Colonic mucosa (tissue), 4 donors: ENCODE data around the gene KRT1. TPM values are rescaled to one million over a fixed set of nuclear protein-coding genes. Genes with fewer than 3 reads are reported as not detected.

Source experiments
- DNase-seq: peaks from one replicate; pipeline ENCODE4 v3.0.0-alpha.2; 2020
- H3K27ac ChIP-seq: fragments of 200-600 bp; one replicate; pipeline ENCODE4 v1.8.0; 2021
- H3K27me3 ChIP-seq: fragments of 200-600 bp; one replicate; pipeline ENCODE4 v1.8.0; 2021
- H3K36me3 ChIP-seq: fragments of 200-600 bp; one replicate; pipeline ENCODE4 v1.8.0; 2021
- H3K4me1 ChIP-seq: fragments of 200-600 bp; one replicate; pipeline ENCODE4 v1.8.0; 2021; ENCODE audit warnings: mild to moderate bottlenecking
- H3K4me3 ChIP-seq: fragments of 200-600 bp; one replicate; pipeline ENCODE4 v1.8.0; 2021
- H3K9ac ChIP-seq, 2 donors: one replicate each; pipeline ENCODE4 v1.7.0; 2013; ENCODE audit warnings: control low read depth in 2 of 2, low read depth in 2 of 2, low read length in 2 of 2
- H3K9me3 ChIP-seq: fragments of 200-600 bp; one replicate; pipeline ENCODE4 v1.8.0; 2021
- intact Hi-C: fragments of 100-400 bp; cut with DNase I; formaldehyde crosslinking; loops from one replicate; pipeline ENCODE4 v1.14.1; 2022
- total RNA-seq, 2 donors: library from RNA; stranded (reverse); fragmentation: NEBNext Ultra II Directional in 1 of 2; extraction: Animal tissue kit (Norgen Biotek cat#: 25700) in 1 of 2; gene quantifications; one replicate each; pipeline ENCODE4 v1.2.1, GENCODE V29; 2021
- TF ChIP-seq, protein P1 (sequence below): fragments of 200-600 bp; IDR thresholded peaks from one replicate; pipeline ENCODE4 v1.8.0; 2022; ENCODE audit warnings: antibody characterized with exemption, mild to moderate bottlenecking
- donor health status: healthy.
- donor health status: DM: no; HTN: no; CAD: no.
- donor health status: DM: no; HTN: no; CAD: no.

KRT1 gene
- total RNA-seq, 2 donors from 2014 or later: 1.2 TPM; not detected in 1

DNA sequence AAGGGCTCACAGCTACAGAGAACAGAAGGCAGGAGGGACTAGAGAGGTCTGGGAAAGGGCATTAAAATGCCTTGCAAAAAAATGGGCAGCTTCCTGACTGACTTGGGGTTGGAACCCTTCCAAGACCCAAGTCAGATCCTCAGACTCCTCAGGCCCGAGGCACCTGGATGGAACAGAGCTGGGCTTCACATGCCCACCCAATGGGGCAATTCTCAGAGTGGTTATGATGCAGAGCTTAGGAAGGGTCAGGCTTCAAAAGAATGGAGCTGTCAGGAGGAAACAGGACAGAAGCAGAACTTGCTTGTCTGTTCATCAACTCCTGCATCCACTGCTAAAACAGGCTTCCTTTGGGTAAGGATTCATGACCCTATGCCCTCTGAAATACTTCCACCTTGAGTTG lies 9.7 kb upstream of the KRT1 start:
- no peak for DNase-seq
- H3K4me1 ChIP-seq: no peaks in the 10 kb centered on the region
- H3K27me3 ChIP-seq: peaks cover 3% of the 10 kb centered on the region
- intact Hi-C loops: no loop called here
- no peak overlapping the region for H3K9ac ChIP-seq
- H3K4me3 ChIP-seq: no peak overlapping the region
- H3K9me3 ChIP-seq: no peaks in the 10 kb centered on the region
- no peak overlapping the region for H3K27ac ChIP-seq
- TF ChIP-seq, protein P1, sequence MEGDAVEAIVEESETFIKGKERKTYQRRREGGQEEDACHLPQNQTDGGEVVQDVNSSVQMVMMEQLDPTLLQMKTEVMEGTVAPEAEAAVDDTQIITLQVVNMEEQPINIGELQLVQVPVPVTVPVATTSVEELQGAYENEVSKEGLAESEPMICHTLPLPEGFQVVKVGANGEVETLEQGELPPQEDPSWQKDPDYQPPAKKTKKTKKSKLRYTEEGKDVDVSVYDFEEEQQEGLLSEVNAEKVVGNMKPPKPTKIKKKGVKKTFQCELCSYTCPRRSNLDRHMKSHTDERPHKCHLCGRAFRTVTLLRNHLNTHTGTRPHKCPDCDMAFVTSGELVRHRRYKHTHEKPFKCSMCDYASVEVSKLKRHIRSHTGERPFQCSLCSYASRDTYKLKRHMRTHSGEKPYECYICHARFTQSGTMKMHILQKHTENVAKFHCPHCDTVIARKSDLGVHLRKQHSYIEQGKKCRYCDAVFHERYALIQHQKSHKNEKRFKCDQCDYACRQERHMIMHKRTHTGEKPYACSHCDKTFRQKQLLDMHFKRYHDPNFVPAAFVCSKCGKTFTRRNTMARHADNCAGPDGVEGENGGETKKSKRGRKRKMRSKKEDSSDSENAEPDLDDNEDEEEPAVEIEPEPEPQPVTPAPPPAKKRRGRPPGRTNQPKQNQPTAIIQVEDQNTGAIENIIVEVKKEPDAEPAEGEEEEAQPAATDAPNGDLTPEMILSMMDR: no peak
- H3K36me3 ChIP-seq: no peaks in the 10 kb centered on the region

DNA sequence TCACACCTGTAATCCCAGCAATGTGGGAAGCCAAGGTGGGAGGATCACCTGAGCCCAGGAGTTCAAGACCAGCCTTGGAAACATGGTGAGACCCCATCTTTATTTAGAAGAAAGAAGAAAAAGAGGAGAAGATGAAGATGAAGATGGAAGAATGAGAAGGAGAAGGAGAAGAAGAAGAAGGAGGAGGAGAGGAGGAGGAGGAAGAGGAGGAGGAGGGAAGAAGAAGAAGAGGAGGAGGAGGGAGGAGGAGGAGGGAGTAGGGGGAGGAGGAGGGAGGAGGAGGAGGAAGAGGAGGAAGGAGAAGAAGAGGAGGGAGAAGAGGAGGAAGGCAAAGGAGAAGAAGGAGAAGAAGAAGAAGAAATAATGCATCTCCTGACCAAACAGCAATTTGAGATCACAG lies 9.0 kb upstream of the KRT1 start:
- Histone ChIP-seq H3K27me3 (peaks cover 3% of the 10 kb centered on the region), H3K4me3 (no peak overlapping the region), H3K9me3 (no peaks in the 10 kb centered on the region), H3K9ac (no peak overlapping the region), H3K36me3 (no peaks in the 10 kb centered on the region), H3K4me1 (no peaks in the 10 kb centered on the region), H3K27ac (no peak overlapping the region)
- DNase-seq: no peak
- intact Hi-C loops: no loop called here
- TF ChIP-seq, protein P1: no peak

DNA sequence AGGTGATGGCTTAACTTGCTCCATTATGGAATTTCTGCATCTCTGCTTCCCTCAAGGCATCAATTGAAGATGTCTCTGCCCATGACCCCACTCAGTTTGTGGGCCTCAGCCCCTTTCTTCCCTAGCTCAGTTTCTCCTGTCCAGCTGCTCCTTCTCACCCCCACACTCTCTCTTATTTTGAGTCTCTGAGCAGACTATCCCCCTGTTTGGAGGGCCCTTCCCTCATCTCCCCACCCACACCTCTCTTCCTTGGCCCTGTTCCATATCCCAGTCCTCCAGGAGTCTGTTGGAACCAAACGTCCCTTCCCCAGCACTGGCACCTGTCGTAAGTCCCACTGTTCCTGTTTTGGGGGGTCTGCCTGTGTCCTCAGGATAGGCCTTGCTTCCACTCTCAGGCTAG lies 8.3 kb upstream of the KRT1 start:
- intact Hi-C loops: no loop called here
- H3K36me3 ChIP-seq: no peaks in the 10 kb centered on the region
- H3K27me3 ChIP-seq: peaks cover 3% of the 10 kb centered on the region
- no peaks in the 10 kb centered on the region for H3K9me3 ChIP-seq
- TF ChIP-seq, protein P1: no peak
- H3K4me3 ChIP-seq: no peak overlapping the region
- H3K27ac ChIP-seq: no peak overlapping the region
- no peak overlapping the region for H3K9ac ChIP-seq
- DNase-seq: no peak
- H3K4me1 ChIP-seq: no peaks in the 10 kb centered on the region

DNA sequence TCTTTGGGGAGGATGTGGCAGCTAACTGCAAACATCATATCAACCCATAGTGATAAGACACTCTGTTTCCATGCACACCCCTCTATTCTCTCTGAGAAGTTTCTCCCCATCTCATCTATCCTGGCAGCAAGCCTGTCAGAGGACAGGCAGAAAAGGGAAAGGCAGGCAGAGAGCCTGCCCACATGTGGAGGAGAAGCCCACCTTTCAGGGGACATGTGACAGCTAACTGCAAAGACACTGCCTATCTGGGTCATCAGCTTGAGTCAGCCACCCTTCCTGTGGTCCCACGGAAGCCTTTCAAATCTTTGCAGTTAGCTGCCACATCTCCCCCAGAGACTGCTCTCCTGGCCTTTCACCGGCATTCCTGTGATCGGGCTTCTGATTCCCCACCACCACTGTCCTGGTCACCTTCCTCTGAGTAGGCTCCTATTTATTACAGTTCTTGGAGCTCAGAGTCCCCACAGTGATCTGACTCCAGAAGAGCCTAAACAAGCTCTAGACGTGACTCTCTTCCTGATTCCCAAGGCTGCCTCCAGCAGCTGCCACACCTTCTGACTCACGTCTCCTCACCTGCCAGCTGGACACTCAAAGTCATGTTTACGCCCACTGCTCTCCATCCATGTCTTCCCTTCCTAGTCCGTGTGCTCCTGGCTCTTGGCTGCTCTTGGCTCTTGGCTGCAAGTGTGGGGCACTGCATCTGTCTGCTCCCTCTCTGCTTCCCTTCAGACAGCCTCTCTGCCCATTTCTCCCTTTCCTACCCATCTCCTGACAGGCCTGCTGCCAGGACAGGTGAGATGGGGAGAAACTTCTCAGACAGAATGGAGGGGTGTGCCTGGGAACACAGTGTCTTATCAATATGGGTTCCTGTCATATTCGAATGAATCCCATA lies 7.5 kb upstream of the KRT1 start:
- Histone ChIP-seq H3K27ac (no peak overlapping the region), H3K27me3 (peaks cover 3% of the 10 kb centered on the region), H3K4me3 (no peak overlapping the region), H3K9me3 (no peaks in the 10 kb centered on the region), H3K36me3 (no peaks in the 10 kb centered on the region), H3K4me1 (no peaks in the 10 kb centered on the region), H3K9ac (no peak overlapping the region)
- intact Hi-C loops: no loop called here
- TF ChIP-seq, protein P1: no peak
- DNase-seq: peak; percentile 57

DNA sequence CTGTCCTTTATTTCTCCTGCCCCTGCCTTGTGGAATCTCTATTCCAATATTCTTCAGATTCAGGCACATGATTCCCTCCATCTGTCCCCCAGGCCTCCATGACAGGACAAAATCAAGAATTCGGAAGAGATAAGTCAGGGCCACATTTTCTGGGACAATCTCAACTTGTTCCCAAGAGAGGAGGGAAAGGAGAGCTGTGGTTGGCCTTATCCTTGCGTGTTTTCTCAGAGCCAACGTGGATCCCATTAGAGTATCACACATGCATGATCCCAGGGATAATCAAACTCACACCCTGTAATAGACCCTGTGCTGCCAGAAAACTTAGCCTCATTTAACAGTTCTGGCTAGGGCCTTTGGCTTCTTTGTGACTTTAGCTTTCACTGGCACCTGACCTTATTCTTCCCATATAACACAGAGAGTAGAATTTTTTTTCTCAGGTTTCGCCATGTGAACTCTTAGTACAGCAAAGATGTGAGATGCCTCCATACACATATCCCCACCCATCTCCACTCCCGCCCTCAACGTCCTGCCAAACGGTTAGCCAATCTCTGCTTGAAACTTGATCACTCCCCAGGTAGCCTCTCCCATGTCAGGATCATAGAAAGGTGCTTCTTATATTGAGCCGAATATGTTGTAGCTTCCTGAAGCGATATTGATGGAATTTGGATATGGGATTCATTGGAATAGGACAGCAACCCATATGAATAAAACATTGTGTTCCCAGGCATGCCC lies 6.7 kb upstream of the KRT1 start:
- Histone ChIP-seq H3K27me3 (peaks cover 3% of the 10 kb centered on the region), H3K4me3 (no peak overlapping the region), H3K9me3 (no peaks in the 10 kb centered on the region), H3K27ac (no peak overlapping the region), H3K4me1 (no peaks in the 10 kb centered on the region), H3K9ac (no peak overlapping the region), H3K36me3 (no peaks in the 10 kb centered on the region)
- intact Hi-C loops: no loop called here
- DNase-seq: peak; percentile 36
- TF ChIP-seq, protein P1: no peak
